ENCODE results near the gene NECAB3.

DNA sequence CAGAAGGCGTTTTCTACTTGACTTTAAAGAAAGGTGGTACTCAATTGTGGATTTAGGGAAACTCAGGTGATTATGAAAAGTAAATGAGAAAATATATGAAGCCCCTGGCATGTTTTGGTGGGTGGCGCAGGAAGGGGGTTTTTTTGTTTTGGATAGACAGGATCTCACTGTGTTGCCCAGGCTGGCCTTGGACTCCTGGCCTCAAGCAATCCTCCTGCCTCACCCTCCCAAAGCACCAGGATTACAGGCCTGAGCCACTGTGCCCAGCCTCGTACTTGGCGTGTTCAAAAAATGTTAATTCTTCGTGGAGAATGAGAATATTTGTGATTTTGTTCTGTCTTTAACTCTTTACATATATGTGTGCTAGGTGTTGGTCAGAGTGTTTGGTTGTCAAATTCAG is 44.2 kb downstream of the NECAB3 start:
- no peak for TF ChIP-seq ZNF274 (IDR thresholded peaks at IDR 0.05; ENCODE audit: low read depth, low read length)
- no peak for TF ChIP-seq SUZ12 (IDR thresholded peaks at IDR 0.05; ENCODE audit: extremely low read depth, insufficient read depth, insufficient read length)
- TF ChIP-seq YY1 (IDR thresholded peaks at IDR 0.05; ENCODE audit: insufficient read depth, insufficient read length) = no peak
